Camera-type eye (tissue), 1 donor: ENCODE measurements around the gene ZNF530. TPM values are rescaled to one million over a fixed set of nuclear protein-coding genes. Genes with fewer than 3 reads are reported as not detected.

Experiments
- total RNA-seq: library from RNA; depleted of rRNA; stranded (reverse); fragments of >200 nt; gene quantifications from one replicate; pipeline ENCODE4 v1.2.3, GENCODE V29; 2014

The ZNF530 gene
- total RNA-seq = 7.1 TPM

DNA sequence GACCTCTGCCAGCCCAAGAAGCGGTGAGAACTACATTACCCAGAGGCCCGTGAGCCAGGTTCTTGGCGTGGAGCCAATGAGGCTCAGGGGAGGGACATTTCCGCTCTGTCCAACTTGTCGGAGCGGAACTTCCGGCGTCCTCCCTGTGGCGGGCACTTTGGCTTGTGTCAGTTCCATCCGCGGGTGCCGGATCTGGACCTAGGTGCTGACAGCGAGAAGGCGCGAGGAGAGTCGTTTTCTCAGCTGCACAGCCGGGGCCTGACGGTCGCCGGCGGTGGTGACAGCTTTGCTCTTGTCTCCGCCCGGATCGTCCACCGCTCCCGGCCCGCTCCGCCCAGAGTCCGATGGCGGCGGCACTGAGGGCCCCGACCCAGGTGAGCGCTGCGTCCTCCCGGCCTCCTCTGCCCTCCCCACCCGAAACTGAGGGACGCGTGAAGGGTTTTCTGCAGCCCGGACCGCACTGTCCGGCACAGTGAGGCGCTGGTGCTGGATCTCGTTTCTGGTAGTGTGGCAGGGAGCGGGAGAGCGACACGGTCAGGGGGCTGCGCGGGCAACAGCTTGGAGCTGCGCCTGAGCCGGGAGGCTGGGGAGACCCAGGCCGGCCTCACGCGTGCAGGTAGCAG, at the start of gene ZNF530:
ZNF530 (plus strand) TSS at position 125 of the 623 bp plus-strand sequence. CDS start 4,461 bp downstream, outside the sequence.

DNA sequence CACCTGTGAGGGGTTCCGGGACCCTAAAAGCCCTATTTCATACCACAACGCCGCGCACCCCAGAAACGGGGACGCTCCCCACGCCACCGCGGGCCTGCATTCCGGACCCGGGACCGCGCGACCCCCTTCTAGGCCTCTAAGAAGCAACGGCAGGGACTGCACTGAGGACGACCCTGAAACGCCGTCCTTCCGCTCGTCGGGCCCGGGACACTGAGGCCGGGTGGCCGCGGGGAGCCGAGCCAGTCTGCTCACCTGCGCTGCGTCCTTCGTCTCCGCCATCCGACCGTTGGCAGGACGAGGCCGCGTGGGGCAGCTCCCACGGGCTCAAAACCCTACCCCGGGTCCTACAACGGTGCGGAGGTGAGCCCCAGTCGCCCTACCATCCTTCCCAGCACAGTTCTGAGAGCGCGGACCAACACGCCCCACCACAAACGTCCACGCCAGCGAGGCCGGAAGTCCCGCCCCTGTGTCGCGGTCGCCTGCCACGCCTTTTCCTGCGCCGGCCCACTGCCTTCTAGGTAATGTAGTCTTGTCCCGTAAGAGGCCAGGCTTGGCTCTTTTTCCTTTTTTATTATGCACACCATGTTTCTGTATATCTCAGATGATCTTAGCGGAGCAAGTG, 40.2 kb upstream of the ZNF530 start, which contains the start of gene ZNF550:
ZNF550 (minus strand) TSS at position 460 of the 622 bp plus-strand sequence; CDS start at position 279, 181 bp downstream.

DNA sequence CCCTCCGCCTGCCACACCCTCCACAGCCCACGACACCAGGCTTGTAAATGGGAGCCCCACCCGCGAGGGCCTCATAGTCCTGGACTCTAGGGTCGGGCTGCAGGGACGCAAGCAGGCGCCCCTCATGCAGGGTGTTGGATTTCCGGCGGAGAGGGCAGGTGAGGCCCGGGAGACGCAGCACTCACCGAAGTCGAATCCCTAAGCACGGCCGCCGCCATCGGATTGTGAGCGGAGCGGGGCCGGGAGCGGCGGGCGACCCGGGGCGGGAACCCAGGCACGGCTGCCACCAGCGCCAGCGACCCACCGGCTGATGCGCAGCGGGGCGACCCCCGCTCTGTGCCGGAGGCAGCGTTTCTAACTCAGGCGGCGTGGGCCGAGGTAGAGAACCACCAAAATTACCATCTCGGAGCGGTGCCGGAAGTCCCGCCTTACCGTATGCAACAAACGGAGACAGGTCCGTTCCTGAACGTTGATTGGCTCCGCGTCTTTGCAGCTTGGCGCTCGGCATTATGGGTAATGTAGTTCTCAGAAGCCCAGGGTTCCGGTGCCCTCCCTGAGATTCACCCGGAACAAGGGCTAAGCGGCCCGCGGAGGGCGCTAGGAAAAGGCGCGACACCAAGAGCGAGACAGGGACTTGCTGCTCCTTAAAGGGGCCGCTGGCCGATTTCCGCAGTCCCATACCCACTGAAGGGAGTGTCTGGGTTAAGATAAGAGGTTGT, 21.0 kb upstream of the ZNF530 start, which contains the start of gene ZNF416:
ZNF416 (minus strand) TSS at position 425 of the 719 bp plus-strand sequence; CDS start at position 218, 207 bp downstream.

DNA sequence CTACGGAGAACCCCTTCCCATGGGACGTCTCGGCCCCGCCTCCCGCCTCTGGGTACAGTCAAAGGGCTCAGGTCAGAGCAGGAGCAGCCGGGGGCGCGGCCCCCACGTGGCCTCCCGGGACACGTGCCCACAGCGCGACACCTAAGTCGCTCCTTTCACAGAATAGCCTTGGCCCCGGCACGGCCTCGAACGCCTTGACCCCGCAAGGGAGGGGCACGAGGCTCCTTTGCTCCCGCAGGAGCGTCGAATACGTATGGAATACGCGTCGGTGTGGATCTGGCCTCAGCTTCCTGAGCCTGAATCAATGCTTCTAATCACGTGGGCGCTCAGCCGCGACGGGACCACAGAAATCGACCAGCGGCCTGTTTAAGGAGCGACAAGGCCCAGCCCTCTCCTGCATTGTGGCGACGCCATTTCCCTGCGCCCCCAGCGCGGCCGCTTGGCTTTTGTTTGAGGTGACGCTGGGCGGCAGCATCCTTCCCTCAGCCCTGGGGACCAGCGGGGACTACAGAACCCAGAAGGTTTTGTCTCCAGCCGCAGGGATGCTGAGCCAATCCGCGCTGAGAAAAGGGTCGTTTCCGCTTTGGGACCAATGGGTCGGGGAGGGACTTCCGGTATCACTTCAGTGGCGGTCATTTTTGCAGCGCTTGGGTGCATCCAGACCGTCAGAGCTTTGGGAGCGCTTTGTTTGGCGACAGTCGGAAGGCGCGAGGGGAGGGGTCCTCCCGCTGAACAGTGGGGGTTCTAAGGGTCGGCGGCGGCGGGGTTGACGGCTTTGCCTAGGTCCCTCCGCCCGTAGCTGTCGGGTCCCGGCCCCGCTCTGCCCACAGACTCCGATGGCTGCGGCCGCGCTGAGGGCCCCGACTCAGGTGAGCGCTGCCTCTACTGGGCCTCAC, 15.9 kb upstream of the ZNF530 start, which contains the start of gene ZIK1:
ZIK1 (plus strand) TSS at position 625 of the 896 bp plus-strand sequence; CDS start at position 837, 212 bp downstream.

DNA sequence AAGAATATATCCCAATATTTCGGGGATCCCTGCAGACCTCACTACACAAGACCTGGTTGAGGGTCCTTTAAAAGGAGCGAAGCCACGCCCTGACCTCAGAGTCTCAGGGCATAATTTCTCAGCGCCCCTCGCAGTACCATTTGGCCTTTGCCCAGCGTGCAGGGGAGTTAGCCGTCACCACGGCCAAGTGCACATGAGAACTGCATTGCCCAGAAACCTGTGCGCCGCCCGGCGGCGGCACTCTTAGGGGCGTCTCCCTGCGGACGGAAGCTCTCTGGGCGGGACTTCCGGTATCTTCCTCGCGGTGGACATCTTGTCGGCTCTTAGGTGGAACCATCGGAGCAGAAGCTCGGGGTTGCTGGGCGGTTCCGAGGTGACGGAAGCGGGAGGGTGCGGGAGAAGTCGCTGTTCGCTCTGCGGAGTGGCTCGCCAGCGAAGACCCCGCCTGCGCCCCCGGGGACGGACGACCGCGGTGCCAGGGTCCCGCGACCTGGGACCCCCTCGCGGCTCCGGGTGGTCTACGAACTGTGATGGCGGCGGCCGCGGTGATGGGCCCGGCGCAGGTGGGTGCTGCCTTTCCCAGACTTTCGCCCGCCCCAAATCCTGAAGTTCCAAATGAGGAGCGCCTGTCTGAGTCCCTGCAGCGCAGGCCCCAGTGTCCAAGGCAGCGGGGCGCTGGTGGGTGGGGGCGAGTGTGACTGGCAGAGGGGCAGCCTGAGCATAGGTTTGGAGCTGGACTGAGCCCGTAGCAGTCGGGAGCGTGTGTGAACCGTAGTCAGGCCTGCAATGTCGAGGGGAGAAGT, 14.5 kb downstream of the ZNF530 start, which contains the start of gene ZNF134:
ZNF134 (plus strand) TSS at position 302 of the 803 bp plus-strand sequence. CDS start 5,227 bp downstream, outside the sequence.

DNA sequence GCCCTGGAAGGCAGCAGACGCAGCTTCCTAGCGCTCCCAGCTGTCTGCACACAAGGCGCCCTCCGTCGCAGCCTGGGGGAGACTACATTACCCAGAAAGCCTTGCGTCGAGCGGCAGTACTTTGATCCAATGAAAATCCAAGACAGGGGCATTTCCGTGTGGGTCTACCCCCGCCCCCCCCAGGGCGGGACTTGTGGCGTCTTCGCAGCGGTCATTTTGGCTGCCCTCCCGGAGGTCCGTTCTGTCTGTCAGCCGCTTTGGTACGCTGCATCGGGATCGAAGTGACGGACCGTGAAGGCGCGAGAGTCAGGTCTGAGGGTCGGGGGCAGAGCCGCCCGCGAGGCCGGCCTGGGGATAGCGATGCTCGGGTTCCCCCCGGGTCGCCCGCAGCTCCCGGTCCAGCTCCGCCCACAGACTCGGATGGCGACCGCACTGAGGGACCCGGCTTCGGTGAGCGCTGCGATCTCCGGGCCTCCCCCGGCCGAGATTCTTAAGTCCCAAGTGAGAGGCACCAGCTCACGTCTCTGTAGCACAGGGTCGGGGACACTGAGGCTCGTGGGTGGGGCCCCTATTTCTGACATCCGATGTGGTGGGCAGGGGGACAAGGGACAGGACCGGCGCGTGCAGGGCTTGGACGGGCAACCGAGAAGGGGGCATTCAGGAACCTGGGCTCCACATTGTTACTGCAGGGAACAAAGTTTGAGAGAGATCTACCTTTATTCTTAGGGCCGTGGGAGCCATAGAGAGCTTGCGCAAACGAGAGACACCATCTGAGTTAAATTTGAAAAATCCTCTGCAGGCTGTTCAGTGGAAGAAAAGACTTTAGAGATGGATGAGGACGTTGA, 33.5 kb downstream of the ZNF530 start, which contains the start of gene ZNF211:
ZNF211 (plus strand) TSS at position 182 of the 845 bp plus-strand sequence; CDS start at position 361, 179 bp downstream.

Other genes with a start within 250 kb of the ZNF530 start
- 18.3 TPM for gene ZNF304, start 248.6 kb upstream of the ZNF530 start, total RNA-seq
- 25.2 TPM for gene TRAPPC2B, start 236.3 kb upstream of the ZNF530 start, total RNA-seq
- 3.4 TPM for gene ZNF547, start 236.3 kb upstream of the ZNF530 start, total RNA-seq
- 62.6 TPM for gene ZNF548, start 210.0 kb upstream of the ZNF530 start, total RNA-seq
- 33.2 TPM for gene ZNF17, start 188.7 kb upstream of the ZNF530 start, total RNA-seq
- gene ZNF749, start 164.6 kb upstream of the ZNF530 start, total RNA-seq = 35.1 TPM
- 4.6 TPM for gene VN1R1, start 142.7 kb upstream of the ZNF530 start, total RNA-seq
- 78.2 TPM for gene ZNF772, start 122.3 kb upstream of the ZNF530 start, total RNA-seq
- gene ZNF419, start 112.1 kb upstream of the ZNF530 start, total RNA-seq = 25.7 TPM
- gene ZNF773, start 99.9 kb upstream of the ZNF530 start, total RNA-seq = 35.6 TPM
- 20.1 TPM for gene ZNF549, start 72.5 kb upstream of the ZNF530 start, total RNA-seq
- gene ZNF550, start 40.0 kb upstream of the ZNF530 start, total RNA-seq = 23.3 TPM
- 10.8 TPM for gene ZNF416, start 21.0 kb upstream of the ZNF530 start, total RNA-seq
- 28.7 TPM for gene ZIK1, start 15.7 kb upstream of the ZNF530 start, total RNA-seq
- 65.3 TPM for gene ZNF134, start 14.4 kb downstream of the ZNF530 start, total RNA-seq
- gene ZNF211, start 33.3 kb downstream of the ZNF530 start, total RNA-seq = 40.5 TPM
- gene ZSCAN4, start 69.0 kb downstream of the ZNF530 start, total RNA-seq = not detected
- 23.9 TPM for gene ZNF551, start 82.1 kb downstream of the ZNF530 start, total RNA-seq
- gene ZNF154, start 109.3 kb downstream of the ZNF530 start, total RNA-seq = 33.0 TPM
- 27.8 TPM for gene ZNF671, start 127.7 kb downstream of the ZNF530 start, total RNA-seq
- gene ZNF776, start 146.9 kb downstream of the ZNF530 start, total RNA-seq = 48.5 TPM
- gene ZNF586, start 169.8 kb downstream of the ZNF530 start, total RNA-seq = 46.6 TPM
- 10.1 TPM for gene ZNF552, start 215.0 kb downstream of the ZNF530 start, total RNA-seq
- 30.3 TPM for gene ZNF587B, start 230.4 kb downstream of the ZNF530 start, total RNA-seq
- 65.3 TPM for gene ZNF587, start 250.0 kb downstream of the ZNF530 start, total RNA-seq